ENCODE measurements around the gene HS6ST3.

The HS6ST3 gene

DNA sequence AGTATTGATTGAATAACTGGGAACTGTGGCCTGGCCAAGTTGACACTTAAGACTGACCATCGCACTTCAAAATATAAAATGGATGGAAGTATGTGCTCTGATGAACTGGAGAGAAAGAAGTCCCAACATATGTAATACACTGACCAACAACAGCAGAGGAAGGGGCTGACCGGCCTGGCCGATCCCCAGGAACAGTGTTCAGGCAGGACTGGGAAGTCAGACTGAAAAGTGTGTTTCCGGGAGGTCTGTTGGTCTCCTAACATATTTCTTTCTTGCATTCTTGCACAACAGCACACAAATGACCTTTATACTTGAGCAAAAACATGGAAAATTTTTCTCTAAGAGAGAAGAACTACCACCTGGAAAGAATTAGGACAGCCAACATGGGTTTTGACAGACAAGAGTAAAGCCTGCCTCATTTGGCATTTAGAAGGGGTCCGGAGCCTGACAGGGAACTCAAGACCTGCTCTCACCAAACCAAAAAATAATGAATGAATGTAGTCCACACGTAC lies 606.5 kb downstream of the HS6ST3 start:
- Mint-ChIP-seq H3K27me3 (ENCODE audit: low read depth) (no peaks in the 10 kb centered on the region), H3K4me3 (no peak overlapping the region), H3K36me3 (ENCODE audit: low read depth) (no peaks in the 10 kb centered on the region), H3K9me3 (peaks cover 18% of the 10 kb centered on the region), H3K27ac (no peak overlapping the region), H3K4me1 (ENCODE audit: low read depth) (no peaks in the 10 kb centered on the region)

DNA sequence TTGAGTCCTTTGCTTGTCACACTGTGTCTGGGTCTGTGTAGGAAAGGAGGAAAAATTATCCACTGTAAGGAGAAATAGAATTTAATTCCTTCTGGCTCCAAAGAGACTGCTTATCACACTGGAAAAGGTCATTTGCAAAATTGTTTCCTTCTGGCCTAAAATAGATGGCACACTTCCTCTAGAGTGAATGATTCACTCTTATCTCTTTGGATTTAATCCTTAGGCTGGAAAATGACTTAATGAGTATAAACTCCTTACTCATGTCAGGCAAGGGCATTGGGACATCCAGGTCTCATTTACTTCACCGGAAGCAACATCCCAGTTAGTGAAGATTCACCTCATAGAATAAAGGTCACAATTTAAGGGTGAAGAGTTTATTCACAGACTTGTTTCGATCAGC lies 610.8 kb downstream of the HS6ST3 start:
- no peak overlapping the region for H3K4me3 Mint-ChIP-seq
- H3K4me1 Mint-ChIP-seq (ENCODE audit: low read depth), result no peaks in the 10 kb centered on the region
- H3K36me3 Mint-ChIP-seq (ENCODE audit: low read depth), result no peaks in the 10 kb centered on the region
- peaks cover 14% of the 10 kb centered on the region for H3K9me3 Mint-ChIP-seq
- H3K27me3 Mint-ChIP-seq (ENCODE audit: low read depth), result no peaks in the 10 kb centered on the region
- H3K27ac Mint-ChIP-seq, result no peak overlapping the region

DNA sequence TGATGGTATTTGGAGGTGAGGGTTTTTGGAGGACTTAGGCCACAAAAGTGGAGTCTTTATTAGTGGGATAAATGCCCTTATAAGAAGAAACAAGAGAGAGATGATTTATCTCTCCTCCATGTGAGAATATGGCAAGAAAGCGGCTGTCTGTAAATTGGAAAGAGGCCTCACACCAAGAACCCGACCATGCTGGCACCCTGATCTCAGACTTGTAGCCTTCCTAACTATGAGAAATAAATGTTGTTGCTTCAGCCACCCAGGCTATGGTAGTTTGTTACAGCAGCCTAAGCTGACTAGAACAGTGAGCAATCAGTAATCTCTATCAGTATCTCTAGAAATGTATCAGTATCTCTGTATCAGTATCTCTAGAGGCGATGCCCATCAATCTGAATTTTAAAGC lies 617.2 kb downstream of the HS6ST3 start:
- Mint-ChIP-seq H3K27me3 (ENCODE audit: low read depth) (no peaks in the 10 kb centered on the region), H3K4me3 (no peak overlapping the region), H3K4me1 (ENCODE audit: low read depth) (no peaks in the 10 kb centered on the region)

DNA sequence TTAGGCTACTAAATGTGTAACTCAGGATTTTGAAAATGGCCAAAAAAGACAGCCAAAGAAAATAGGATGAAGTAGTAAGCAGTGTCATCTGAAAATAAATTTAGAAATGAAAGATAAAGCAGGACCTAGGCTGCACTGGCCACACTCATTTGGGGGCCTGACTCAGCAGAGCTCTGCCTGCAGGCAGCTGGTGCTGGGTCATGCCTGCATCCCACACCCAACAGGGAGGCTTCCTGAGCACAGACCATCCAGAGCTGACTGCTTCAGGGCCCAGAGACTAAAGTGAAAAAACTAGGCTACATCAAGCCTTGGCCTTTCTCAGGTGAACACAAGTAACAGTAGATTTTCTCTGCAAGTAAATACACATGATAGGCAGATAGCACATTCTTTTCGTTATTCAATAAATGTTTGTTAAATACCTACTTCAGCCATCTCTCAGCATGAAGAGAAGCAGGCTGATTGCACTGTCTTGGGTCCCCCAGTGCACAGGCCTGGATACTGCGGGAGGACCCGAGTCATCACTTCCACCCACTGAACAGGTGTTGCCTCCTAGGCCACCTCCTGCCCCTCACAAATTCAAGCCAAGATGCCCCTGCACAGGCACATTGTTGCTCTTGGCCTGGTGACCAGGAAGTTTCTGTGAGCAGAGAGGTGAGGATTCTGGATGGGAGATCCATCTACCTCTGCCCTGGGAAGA lies 620.4 kb downstream of the HS6ST3 start:
- Mint-ChIP-seq H3K9me3 (peaks cover 19% of the 10 kb centered on the region), H3K4me3 (no peak overlapping the region), H3K36me3 (ENCODE audit: low read depth) (no peaks in the 10 kb centered on the region), H3K27ac (no peak overlapping the region), H3K4me1 (ENCODE audit: low read depth) (no peaks in the 10 kb centered on the region), H3K27me3 (ENCODE audit: low read depth) (no peaks in the 10 kb centered on the region)

More for the DNA sequence above, 617.2 kb downstream of the HS6ST3 start:
- Mint-ChIP-seq H3K27ac (no peak overlapping the region), H3K9me3 (peaks cover 19% of the 10 kb centered on the region), H3K36me3 (ENCODE audit: low read depth) (no peaks in the 10 kb centered on the region)

DNA sequence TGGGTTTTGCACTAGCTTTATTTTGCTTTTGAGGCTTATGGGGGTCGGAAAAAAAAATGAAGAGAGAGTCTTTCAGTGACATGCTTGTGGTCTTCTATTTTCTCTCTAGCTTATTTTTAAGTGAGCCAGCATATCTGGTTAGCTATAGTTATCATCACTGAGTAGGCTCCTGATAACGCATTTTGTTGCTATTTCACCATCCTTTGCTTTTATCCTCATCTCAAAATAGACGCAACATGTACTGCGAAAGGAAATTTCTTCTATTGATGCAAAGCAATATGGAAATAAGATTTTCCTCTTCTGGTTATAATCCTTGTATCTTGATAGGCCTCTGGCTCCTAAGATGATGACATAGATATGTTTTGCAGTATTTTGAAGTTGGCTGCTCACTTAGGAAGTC lies 630.5 kb downstream of the HS6ST3 start:
- H3K27me3 Mint-ChIP-seq (ENCODE audit: low read depth), result no peaks in the 10 kb centered on the region
- no peaks in the 10 kb centered on the region for H3K4me1 Mint-ChIP-seq (ENCODE audit: low read depth)
- no peak overlapping the region for H3K27ac Mint-ChIP-seq
- peaks cover 13% of the 10 kb centered on the region for H3K9me3 Mint-ChIP-seq
- no peak overlapping the region for H3K4me3 Mint-ChIP-seq
- H3K36me3 Mint-ChIP-seq (ENCODE audit: low read depth), result no peaks in the 10 kb centered on the region

DNA sequence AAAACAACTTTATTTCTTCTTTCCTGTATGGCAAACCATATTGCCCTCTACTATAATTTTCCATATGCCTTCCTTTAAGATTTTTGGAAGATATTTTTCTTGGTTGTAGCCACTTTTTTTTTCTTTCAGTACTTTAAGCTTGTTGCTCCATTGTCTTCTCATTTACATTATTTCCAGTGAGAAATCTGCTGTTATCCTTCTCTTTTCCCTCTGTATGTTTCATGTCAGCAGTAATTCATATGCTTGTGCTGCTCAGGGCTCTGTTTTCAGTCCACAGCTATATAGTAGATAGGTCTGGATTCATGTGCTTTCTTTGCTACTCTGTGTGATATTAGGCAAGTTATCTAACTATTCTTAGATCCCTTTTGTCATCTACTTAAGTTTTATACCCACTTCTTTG lies 636.7 kb downstream of the HS6ST3 start:
- no peaks in the 10 kb centered on the region for H3K27me3 Mint-ChIP-seq (ENCODE audit: low read depth)
- no peaks in the 10 kb centered on the region for H3K4me1 Mint-ChIP-seq (ENCODE audit: low read depth)
- H3K36me3 Mint-ChIP-seq (ENCODE audit: low read depth), result no peaks in the 10 kb centered on the region
- H3K27ac Mint-ChIP-seq, result no peak overlapping the region
- peaks cover 37% of the 10 kb centered on the region for H3K9me3 Mint-ChIP-seq
- no peak overlapping the region for H3K4me3 Mint-ChIP-seq

DNA sequence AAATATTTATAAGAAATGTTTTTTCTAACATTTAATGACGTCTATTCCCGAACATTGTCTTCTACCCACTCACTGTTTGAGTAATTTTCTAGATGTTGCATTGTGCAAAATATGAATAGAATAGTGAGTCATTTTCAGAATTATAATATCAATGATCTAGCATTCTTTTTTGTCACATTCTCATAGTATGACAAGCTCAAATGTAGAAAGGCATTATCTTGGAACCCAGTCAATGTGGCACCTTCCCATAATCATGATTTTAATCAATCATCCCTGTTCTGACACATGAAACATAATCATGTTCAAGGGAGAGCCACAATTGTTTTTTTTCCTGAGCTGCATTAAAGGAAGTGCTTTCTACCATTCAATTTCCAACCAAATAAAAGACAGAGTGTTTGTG lies 638.6 kb downstream of the HS6ST3 start:
- Mint-ChIP-seq H3K4me3 (no peak overlapping the region), H3K9me3 (peaks cover 42% of the 10 kb centered on the region), H3K36me3 (ENCODE audit: low read depth) (no peaks in the 10 kb centered on the region), H3K27ac (no peak overlapping the region), H3K4me1 (ENCODE audit: low read depth) (no peaks in the 10 kb centered on the region), H3K27me3 (ENCODE audit: low read depth) (no peaks in the 10 kb centered on the region)

DNA sequence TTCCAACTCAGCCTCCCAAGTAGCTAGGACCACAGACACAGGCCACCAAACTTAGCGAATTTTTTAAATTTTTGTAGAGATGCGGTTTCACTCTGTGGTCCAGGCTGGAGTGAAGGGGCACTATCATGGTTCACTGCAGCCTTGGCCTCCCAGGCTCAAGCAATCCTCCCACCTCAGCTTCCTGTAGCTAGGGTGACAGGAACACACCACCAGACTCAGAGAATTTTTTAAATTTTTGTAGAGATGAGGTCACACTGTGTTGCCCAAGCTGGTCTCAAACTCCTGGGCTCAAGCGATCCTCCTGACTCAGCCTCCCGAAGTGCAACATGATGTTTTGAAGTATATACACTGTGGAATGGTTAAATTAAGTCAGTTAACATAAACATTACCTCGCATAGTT lies 640.8 kb downstream of the HS6ST3 start:
- H3K9me3 Mint-ChIP-seq, result peaks cover 40% of the 10 kb centered on the region
- H3K27me3 Mint-ChIP-seq (ENCODE audit: low read depth), result no peaks in the 10 kb centered on the region
- no peak overlapping the region for H3K27ac Mint-ChIP-seq
- H3K36me3 Mint-ChIP-seq (ENCODE audit: low read depth), result no peaks in the 10 kb centered on the region
- no peak overlapping the region for H3K4me3 Mint-ChIP-seq
- H3K4me1 Mint-ChIP-seq (ENCODE audit: low read depth), result no peaks in the 10 kb centered on the region

DNA sequence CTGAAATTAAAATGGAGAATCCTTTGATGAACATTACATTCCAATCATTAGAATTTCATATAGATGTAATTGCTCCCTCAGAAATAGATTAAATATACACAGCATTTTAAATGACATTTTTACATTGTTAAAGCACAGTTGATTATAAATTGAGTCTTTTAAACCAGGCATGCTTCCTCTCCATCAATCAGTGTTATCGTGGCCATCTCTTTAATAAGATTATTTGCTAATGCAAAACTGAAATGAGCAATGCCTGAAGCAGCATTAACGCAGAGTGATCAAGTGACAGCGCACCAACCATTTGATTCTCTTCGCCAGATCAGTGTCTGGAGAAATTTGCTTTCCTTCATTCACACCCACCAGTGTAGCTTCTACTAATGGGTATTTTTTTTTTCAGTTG lies 644.6 kb downstream of the HS6ST3 start:
- Mint-ChIP-seq H3K4me3 (no peak overlapping the region), H3K27ac (no peak overlapping the region), H3K4me1 (ENCODE audit: low read depth) (no peaks in the 10 kb centered on the region), H3K36me3 (ENCODE audit: low read depth) (no peaks in the 10 kb centered on the region), H3K27me3 (ENCODE audit: low read depth) (no peaks in the 10 kb centered on the region), H3K9me3 (peaks cover 32% of the 10 kb centered on the region)

DNA sequence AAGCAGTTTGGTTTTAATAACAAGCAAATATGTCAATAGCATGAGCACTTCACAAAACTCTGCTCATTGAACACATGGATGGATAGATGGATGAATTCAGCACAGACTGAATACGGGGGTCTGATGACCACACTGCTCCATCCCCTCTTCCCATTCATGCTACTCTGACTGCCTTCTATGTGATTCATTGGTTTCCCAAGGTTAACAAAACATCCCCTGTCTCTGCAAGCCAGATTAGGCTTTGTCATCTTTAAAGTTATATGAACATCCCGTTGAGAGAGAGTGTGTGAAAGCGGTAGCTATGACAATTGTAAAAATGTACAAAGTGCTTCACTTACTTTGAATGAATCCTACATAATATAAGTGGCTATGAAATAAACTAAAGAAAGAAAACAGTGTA lies 651.9 kb downstream of the HS6ST3 start:
- H3K4me3 Mint-ChIP-seq, result no peak overlapping the region
- no peaks in the 10 kb centered on the region for H3K36me3 Mint-ChIP-seq (ENCODE audit: low read depth)

DNA sequence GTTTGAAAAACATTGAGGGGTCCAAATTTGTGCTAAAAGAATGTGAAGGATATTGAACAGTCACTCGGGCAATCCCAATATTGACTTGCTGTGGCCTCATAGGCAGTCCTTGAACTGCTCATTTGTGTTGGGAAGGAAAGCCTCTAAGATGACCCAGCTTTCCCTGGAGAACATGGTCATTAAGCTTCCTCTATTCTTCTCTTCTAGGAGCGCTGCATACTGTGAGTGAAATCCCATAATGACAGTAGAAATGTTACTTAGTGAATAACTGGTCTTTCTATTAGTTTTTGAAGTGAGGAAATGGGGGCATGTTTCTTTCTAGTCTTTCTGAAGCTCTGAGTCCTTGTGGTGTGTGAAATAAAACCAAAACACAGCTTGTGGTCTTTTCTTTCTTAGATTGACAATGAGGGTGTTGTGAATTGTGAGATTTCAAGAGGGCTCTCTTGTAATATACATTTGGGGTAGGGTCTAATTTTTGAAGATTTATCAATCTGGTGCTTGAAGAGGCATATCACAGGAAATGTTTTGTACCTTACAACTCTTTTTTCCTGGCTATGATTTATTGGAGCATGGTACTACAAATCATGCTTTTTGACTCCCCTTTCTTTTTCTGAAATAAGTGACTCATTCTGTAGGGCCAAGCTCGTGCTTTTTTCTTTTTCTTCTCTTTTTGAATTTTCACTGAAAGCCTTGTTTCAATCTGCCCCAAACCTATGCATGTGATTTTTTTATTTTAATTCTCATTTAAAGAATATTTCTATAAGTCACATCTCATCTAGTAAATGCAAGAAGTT lies 653.6 kb downstream of the HS6ST3 start:
- Mint-ChIP-seq H3K27ac (no peak overlapping the region), H3K4me3 (no peak overlapping the region), H3K27me3 (ENCODE audit: low read depth) (no peaks in the 10 kb centered on the region), H3K9me3 (peaks cover 13% of the 10 kb centered on the region), H3K4me1 (ENCODE audit: low read depth) (no peaks in the 10 kb centered on the region), H3K36me3 (ENCODE audit: low read depth) (no peaks in the 10 kb centered on the region)

More for the DNA sequence above, 651.9 kb downstream of the HS6ST3 start:
- Mint-ChIP-seq H3K27ac (no peak overlapping the region), H3K27me3 (ENCODE audit: low read depth) (no peaks in the 10 kb centered on the region), H3K4me1 (ENCODE audit: low read depth) (no peaks in the 10 kb centered on the region), H3K9me3 (peaks cover 10% of the 10 kb centered on the region)

DNA sequence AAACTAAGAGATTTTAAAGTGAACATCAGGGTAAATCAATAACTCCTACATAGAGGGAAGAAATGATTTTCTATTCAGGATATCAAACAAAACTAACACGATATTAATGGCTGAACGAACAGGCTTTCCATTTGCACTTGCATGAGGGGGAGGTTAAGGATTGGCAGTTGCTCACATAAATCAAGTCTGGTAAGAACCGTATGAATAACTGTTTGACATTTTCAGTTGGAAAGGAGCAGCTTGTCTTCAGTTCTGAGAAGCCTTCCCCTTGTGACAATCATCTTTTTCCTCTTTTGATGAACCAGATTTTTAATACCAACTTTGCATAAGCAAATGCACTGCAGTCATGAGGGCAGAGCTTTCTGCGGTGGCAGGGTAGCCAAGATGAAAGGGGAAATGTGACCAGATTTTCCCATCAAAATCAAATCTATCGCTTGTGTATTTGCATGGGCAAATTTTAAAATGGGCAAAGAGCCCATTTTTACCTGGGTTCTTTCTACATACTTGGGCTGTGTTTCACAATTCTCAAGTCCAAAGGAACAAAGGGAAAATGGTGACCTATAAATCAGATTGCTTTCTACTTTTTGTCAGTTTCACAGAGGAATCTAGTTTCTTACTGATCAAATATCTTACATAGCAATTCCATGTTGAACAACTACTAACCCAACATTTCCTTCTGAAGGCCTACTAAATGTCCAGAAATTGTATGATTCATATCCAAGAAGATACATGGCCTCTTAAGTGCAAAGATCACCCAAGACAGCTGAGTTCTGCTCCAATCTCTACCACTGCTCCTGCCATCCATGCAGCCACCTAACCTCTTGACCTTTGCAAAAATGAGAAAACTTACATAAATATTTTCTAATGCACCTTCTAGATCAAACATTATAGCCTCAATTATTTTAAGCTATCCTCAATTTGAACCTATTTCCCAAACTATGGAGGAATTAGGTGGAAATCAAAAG lies 654.7 kb downstream of the HS6ST3 start:
- peaks cover 6% of the 10 kb centered on the region for H3K9me3 Mint-ChIP-seq

DNA sequence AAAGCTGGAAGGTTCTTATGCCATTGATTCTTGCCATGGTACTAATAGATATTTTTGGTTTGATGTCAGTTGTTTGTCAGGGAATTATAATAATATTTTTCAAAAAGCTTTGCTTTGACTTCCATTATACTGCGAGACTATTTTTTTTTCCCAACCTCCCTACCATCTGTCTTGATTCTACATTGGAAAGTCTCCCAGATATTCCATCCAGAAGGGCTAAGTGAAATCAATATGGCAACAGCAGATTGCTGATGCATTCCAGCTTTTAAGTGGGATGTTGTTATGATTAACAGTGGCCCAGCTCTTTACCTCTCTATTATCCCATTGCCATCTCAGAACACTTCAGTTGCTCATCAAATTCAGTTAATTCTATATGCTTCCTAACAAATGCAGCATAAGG lies 657.0 kb downstream of the HS6ST3 start:
- Mint-ChIP-seq H3K27me3 (ENCODE audit: low read depth) (no peaks in the 10 kb centered on the region), H3K4me3 (no peak overlapping the region), H3K36me3 (ENCODE audit: low read depth) (no peaks in the 10 kb centered on the region), H3K4me1 (ENCODE audit: low read depth) (no peaks in the 10 kb centered on the region), H3K9me3 (peaks cover 3% of the 10 kb centered on the region), H3K27ac (no peak overlapping the region)

More for the DNA sequence above, 654.7 kb downstream of the HS6ST3 start:
- H3K4me3 Mint-ChIP-seq, result no peak overlapping the region
- no peak overlapping the region for H3K27ac Mint-ChIP-seq
- no peaks in the 10 kb centered on the region for H3K27me3 Mint-ChIP-seq (ENCODE audit: low read depth)
- no peaks in the 10 kb centered on the region for H3K36me3 Mint-ChIP-seq (ENCODE audit: low read depth)
- no peaks in the 10 kb centered on the region for H3K4me1 Mint-ChIP-seq (ENCODE audit: low read depth)

DNA sequence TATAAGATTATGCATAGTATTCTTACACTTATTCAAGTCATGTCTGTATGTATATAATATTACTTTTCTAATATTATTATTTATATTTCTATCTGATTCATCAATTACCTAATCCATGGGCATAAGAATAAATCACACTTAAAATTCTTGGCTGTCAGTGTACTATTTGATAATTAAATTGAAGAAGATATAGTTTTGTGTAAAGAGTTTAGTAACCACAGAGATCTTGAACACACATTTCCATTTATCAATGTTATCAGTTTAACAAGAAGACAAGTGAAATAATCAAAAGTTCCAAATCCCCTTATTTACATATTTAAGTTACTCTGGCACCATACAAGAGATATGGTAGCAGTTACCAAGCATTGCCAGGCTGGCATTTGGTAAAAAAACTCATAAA lies 659.9 kb downstream of the HS6ST3 start:
- H3K9me3 Mint-ChIP-seq, result peaks cover 3% of the 10 kb centered on the region

More for the DNA sequence above, 659.9 kb downstream of the HS6ST3 start:
- Mint-ChIP-seq H3K4me1 (ENCODE audit: low read depth) (no peaks in the 10 kb centered on the region), H3K36me3 (ENCODE audit: low read depth) (no peaks in the 10 kb centered on the region), H3K27ac (no peak overlapping the region), H3K4me3 (no peak overlapping the region), H3K27me3 (ENCODE audit: low read depth) (no peaks in the 10 kb centered on the region)
